ENCODE data around the gene ZNF326.

ZNF326 gene

GRCh38 chr1:89957107-89957506 is 37.8 kb upstream of the ZNF326 start:
- TF ChIP-seq CTCF (IDR thresholded peaks at IDR 0.05; ENCODE audit: low read depth, low read length) = no peak
- DNase-seq (ENCODE audit: extremely low read depth, low read depth) = no peak

- no peak for DNase-seq (ENCODE audit: extremely low read depth, low read depth)
- no peak for TF ChIP-seq CTCF (IDR thresholded peaks at IDR 0.05; ENCODE audit: low read depth, low read length)
Measured at GRCh38 chr1:89958851-89959654, 35.9 kb upstream of the ZNF326 start.

GRCh38 chr1:89959719-89960118 is 35.2 kb upstream of the ZNF326 start:
- no peak for DNase-seq (ENCODE audit: extremely low read depth, low read depth)
- TF ChIP-seq CTCF (IDR thresholded peaks at IDR 0.05; ENCODE audit: low read depth, low read length) = no peak

GRCh38 chr1:89962024-89962741 is 32.7 kb upstream of the ZNF326 start:
- DNase-seq (ENCODE audit: extremely low read depth, low read depth) = no peak

GRCh38 chr1:89962742-89963075 is 32.2 kb upstream of the ZNF326 start:
- DNase-seq (ENCODE audit: extremely low read depth, low read depth) = no peak
- no peak for TF ChIP-seq CTCF (IDR thresholded peaks at IDR 0.05; ENCODE audit: low read depth, low read length)

More at GRCh38 chr1:89962024-89962741, 32.7 kb upstream of the ZNF326 start:
- TF ChIP-seq CTCF (IDR thresholded peaks at IDR 0.05; ENCODE audit: low read depth, low read length) = no peak

GRCh38 chr1:89965193-89965768 is 29.6 kb upstream of the ZNF326 start:
- DNase-seq (ENCODE audit: extremely low read depth, low read depth) = no peak

More at GRCh38 chr1:89965193-89965768, 29.6 kb upstream of the ZNF326 start:
- TF ChIP-seq CTCF (IDR thresholded peaks at IDR 0.05; ENCODE audit: low read depth, low read length) = no peak
